AG09309 (cell line): ENCODE results near the gene USP24.

Source experiments
- DNase-seq: peaks from one replicate; pipeline ENCODE4 v3.0.0-alpha.2; 2010; ENCODE audit warnings: low read depth
- H3K4me3 ChIP-seq: 2 replicates; pipeline ENCODE4 v1.5.1; 2011; ENCODE audit warnings: mild to moderate bottlenecking, low read depth, low read length, moderate library complexity; ENCODE audit not compliant: control insufficient read depth
- CTCF ChIP-seq: IDR thresholded peaks from 2 replicates; pipeline ENCODE4 v1.5.1; 2011; ENCODE audit warnings: mild to moderate bottlenecking, low read depth, low read length, inconsistent platforms; ENCODE audit not compliant: insufficient read depth, control insufficient read depth; ENCODE audit errors: missing control alignments

USP24 gene

GRCh38 chr1:55215194-55216021 lies at the start of gene USP24:
Gene USP24 (minus strand): TSS chr1:55215364. CDS start chr1:55215113, 251 bp downstream.
- no peak for TF ChIP-seq CTCF
- no peak for DNase-seq
- H3K4me3 ChIP-seq: peak within 1 kb of the TSS; percentile 81

- peak; percentile 41 for DNase-seq
- no peak for TF ChIP-seq CTCF
- H3K4me3 ChIP-seq: no peak overlapping the region
Observed at GRCh38 chr1:55262822-55263221, 47.7 kb upstream of the USP24 start.

GRCh38 chr1:55259911-55260609 lies 44.9 kb upstream of the USP24 start:
- TF ChIP-seq CTCF: no peak
- DNase-seq: no peak
- no peak overlapping the region for H3K4me3 ChIP-seq

- no peak overlapping the region for H3K4me3 ChIP-seq
- TF ChIP-seq CTCF: no peak
- no peak for DNase-seq
Observed at GRCh38 chr1:55257958-55258357, 42.8 kb upstream of the USP24 start.

GRCh38 chr1:55255901-55256300 lies 40.7 kb upstream of the USP24 start:
- no peak overlapping the region for H3K4me3 ChIP-seq
- no peak for TF ChIP-seq CTCF
- DNase-seq: no peak

- TF ChIP-seq CTCF: no peak
- no peak for DNase-seq
- H3K4me3 ChIP-seq: no peak overlapping the region
Observed at GRCh38 chr1:55252942-55253589, 37.9 kb upstream of the USP24 start.
